H9 (cell line): ENCODE measurements around the gene PLCB1. TPM values are rescaled to one million over a fixed set of nuclear protein-coding genes. Genes with fewer than 3 reads are reported as not detected.

Source experiments
- DNase-seq: peaks from one replicate; pipeline ENCODE4 v3.0.0-alpha.2; 2017
- H2AFZ ChIP-seq: one replicate; pipeline ENCODE4 v1.6.1; 2013; ENCODE audit warnings: mild to moderate bottlenecking, low read length, control low read depth, moderate library complexity
- H2AK5ac ChIP-seq: 2 replicates; pipeline ENCODE4 v1.6.1; 2013; ENCODE audit warnings: low read length, control low read depth, mixed read lengths; ENCODE audit not compliant: insufficient read length
- H2BK120ac ChIP-seq: one replicate; pipeline ENCODE4 v1.6.1; 2013; ENCODE audit warnings: low read depth, mild to moderate bottlenecking, low read length, control low read depth, inconsistent platforms; ENCODE audit not compliant: poor library complexity, severe bottlenecking
- H2BK12ac ChIP-seq: 2 replicates; pipeline ENCODE4 v1.6.1; 2013; ENCODE audit warnings: low read length, control low read depth, mixed read lengths, low read depth; ENCODE audit not compliant: insufficient read length
- H2BK15ac ChIP-seq: 2 replicates; pipeline ENCODE4 v1.6.1; 2013; ENCODE audit warnings: low read depth, low read length, control low read depth
- H2BK20ac ChIP-seq: one replicate; pipeline ENCODE4 v1.6.1; 2013; ENCODE audit warnings: low read depth, mild to moderate bottlenecking, low read length, control low read depth, inconsistent platforms; ENCODE audit not compliant: poor library complexity, severe bottlenecking
- H2BK5ac ChIP-seq: 2 replicates; pipeline ENCODE4 v1.6.1; 2013; ENCODE audit warnings: low read length, control low read depth, mixed read lengths; ENCODE audit not compliant: insufficient read length
- H3K14ac ChIP-seq: 2 replicates; pipeline ENCODE4 v1.6.1; 2013; ENCODE audit warnings: low read length, control low read depth; ENCODE audit not compliant: insufficient read depth
- H3K18ac ChIP-seq: 2 replicates; pipeline ENCODE4 v1.6.1; 2013; ENCODE audit warnings: low read depth, mild to moderate bottlenecking, mixed read lengths, low read length, control low read depth; ENCODE audit not compliant: insufficient read length
- H3K23ac ChIP-seq: 2 replicates; pipeline ENCODE4 v1.6.1; 2013; ENCODE audit warnings: low read length, control low read depth, mixed read lengths, low read depth; ENCODE audit not compliant: insufficient read length
- H3K23me2 ChIP-seq: 2 replicates; pipeline ENCODE4 v1.6.1; 2013; ENCODE audit warnings: low read depth, mild to moderate bottlenecking, mixed read lengths, low read length, control low read depth; ENCODE audit not compliant: insufficient read length, poor library complexity, severe bottlenecking
- H3K27ac ChIP-seq: 2 replicates; pipeline ENCODE4 v1.5.1; 2013; ENCODE audit warnings: low read length, control low read depth, mixed read lengths, low read depth; ENCODE audit not compliant: insufficient read length
- H3K27me3 ChIP-seq: 2 replicates; pipeline ENCODE4 v1.6.1; 2013; ENCODE audit warnings: low read length, control low read depth, inconsistent platforms; ENCODE audit not compliant: insufficient read depth
- H3K4ac ChIP-seq: 2 replicates; pipeline ENCODE4 v1.6.1; 2013; ENCODE audit warnings: low read depth, mild to moderate bottlenecking, control low read depth, inconsistent platforms, low read length, moderate library complexity
- H3K4me1 ChIP-seq: 2 replicates; pipeline ENCODE4 v1.6.1; 2013; ENCODE audit warnings: low read length, control low read depth, inconsistent platforms; ENCODE audit not compliant: insufficient read depth
- H3K4me2 ChIP-seq: 2 replicates; pipeline ENCODE4 v1.6.1; 2013; ENCODE audit warnings: low read length, control low read depth, mixed read lengths; ENCODE audit not compliant: insufficient read length, insufficient read depth
- H3K56ac ChIP-seq: 2 replicates; pipeline ENCODE4 v1.6.1; 2013; ENCODE audit warnings: low read depth, mild to moderate bottlenecking, mixed read lengths, low read length, control low read depth; ENCODE audit not compliant: insufficient read length
- H3K79me1 ChIP-seq: 2 replicates; pipeline ENCODE4 v1.6.1; 2013; ENCODE audit warnings: low read depth, mild to moderate bottlenecking, moderate library complexity, low read length, control low read depth, inconsistent platforms; ENCODE audit not compliant: insufficient read depth, poor library complexity, severe bottlenecking
- H3K79me2 ChIP-seq: 2 replicates; pipeline ENCODE4 v1.6.1; 2013; ENCODE audit warnings: low read length, control low read depth, inconsistent platforms; ENCODE audit not compliant: insufficient read depth
- H3K9ac ChIP-seq: 2 replicates; pipeline ENCODE4 v1.6.1; 2013; ENCODE audit warnings: low read length, control low read depth, mixed read lengths; ENCODE audit not compliant: insufficient read length; ENCODE audit errors: extremely low read depth
- H3K9me3 ChIP-seq: one replicate; pipeline ENCODE4 v1.6.1; 2013; ENCODE audit warnings: low read depth, low read length, inconsistent platforms; ENCODE audit not compliant: control insufficient read depth
- H3T11ph ChIP-seq: one replicate; pipeline ENCODE4 v1.6.1; 2013; ENCODE audit warnings: mild to moderate bottlenecking, low read length, control low read depth, inconsistent platforms
- H4K20me1 ChIP-seq: one replicate; pipeline ENCODE4 v1.6.1; 2013; ENCODE audit not compliant: control insufficient read depth, insufficient read length, insufficient read depth
- H4K5ac ChIP-seq: 2 replicates; pipeline ENCODE4 v1.6.1; 2013; ENCODE audit warnings: low read depth, mild to moderate bottlenecking, mixed read lengths, low read length, control low read depth; ENCODE audit not compliant: insufficient read length
- H4K8ac ChIP-seq: replicated peaks from 2 replicates; pipeline ENCODE4 v1.6.1; 2013; ENCODE audit warnings: low read length, control low read depth, mixed read lengths, low read depth; ENCODE audit not compliant: insufficient read length
- H4K91ac ChIP-seq: 2 replicates; pipeline ENCODE4 v1.6.1; 2013; ENCODE audit warnings: low read depth, mild to moderate bottlenecking, moderate library complexity, mixed read lengths, low read length, control low read depth; ENCODE audit not compliant: insufficient read length
- H3K27ac Mint-ChIP-seq, 3 experiments: 2 replicates in 2 of 3; 3 replicates in 1 of 3; pipeline ENCODE4 v1.8.0; 2020 to 2021; ENCODE audit warnings: mixed read lengths in 3 of 3, mild to moderate bottlenecking in 1 of 3, moderate library complexity in 1 of 3
- H3K27me3 Mint-ChIP-seq: 2 replicates; pipeline ENCODE4 v1.8.0; 2021; ENCODE audit warnings: low read depth, mild to moderate bottlenecking, moderate library complexity, mixed read lengths
- H3K36me3 Mint-ChIP-seq, 3 experiments: 2 replicates in 2 of 3; 3 replicates in 1 of 3; pipeline ENCODE4 v1.8.0; 2020 to 2021; ENCODE audit warnings: low read depth in 3 of 3, mixed read lengths in 3 of 3; ENCODE audit not compliant: insufficient read depth in 1 of 3
- H3K4me1 Mint-ChIP-seq, 2 experiments: 2 replicates each; pipeline ENCODE4 v1.8.0; 2020; ENCODE audit warnings: mixed read lengths in 2 of 2
- H3K4me3 Mint-ChIP-seq, 2 experiments: 2 replicates in 1 of 2; 3 replicates in 1 of 2; pipeline ENCODE4 v1.8.0; 2020 to 2021; ENCODE audit warnings: mild to moderate bottlenecking in 2 of 2, mixed read lengths in 2 of 2, moderate library complexity in 1 of 2
- H3K9me3 Mint-ChIP-seq, 2 experiments: 2 replicates in 1 of 2; 3 replicates in 1 of 2; pipeline ENCODE4 v1.8.0; 2020; ENCODE audit warnings: mild to moderate bottlenecking in 2 of 2, mixed read lengths in 2 of 2, moderate library complexity in 1 of 2
- CTCF ChIP-seq: fragments of 200-600 bp; sonication (generic); conservative IDR thresholded peaks from 3 replicates; pipeline ENCODE4 v1.8.0; 2021; ENCODE audit warnings: antibody characterized with exemption, mild to moderate bottlenecking
- WGBS: extraction: QIAGEN DNeasy Blood & Tissue Kit; methylation state at CpG from one replicate; pipeline ENCODE4 v1.1.7; 2013; ENCODE audit warnings: missing lambda C conversion rate, low lambda C conversion rate, mixed read lengths; ENCODE audit not compliant: insufficient read length; ENCODE audit errors: extremely low coverage; 5-methylcytosine and 5-hydroxymethylcytosine counted together
- total RNA-seq: library from RNA; stranded (reverse); gene quantifications from 2 replicates; pipeline ENCODE4 v1.2.1, GENCODE V29; 2021

The PLCB1 gene
- total RNA-seq, 1 experiment from 2014 or later: 11.5 TPM

DNA sequence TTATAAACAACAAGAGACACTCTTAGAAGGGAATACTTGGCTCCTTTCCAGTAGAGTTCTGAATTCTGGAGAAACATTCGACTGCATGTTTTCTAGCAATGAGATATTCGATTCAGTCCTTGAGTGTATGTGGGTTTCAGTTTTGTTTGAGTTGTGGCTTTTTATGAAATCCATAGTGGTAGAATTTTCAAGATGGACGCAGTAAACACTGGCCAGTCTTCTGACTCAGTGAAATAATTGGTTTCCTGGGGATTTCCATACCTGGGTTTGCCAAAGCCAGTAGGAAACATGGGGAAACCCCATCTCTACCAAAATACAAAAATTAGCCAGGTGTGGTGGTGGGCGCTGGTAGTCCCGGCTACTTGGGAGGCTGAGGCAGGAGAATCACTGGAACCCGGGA lies 663.3 kb downstream of the PLCB1 start:
- H2BK120ac ChIP-seq: no peak overlapping the region
- H4K5ac ChIP-seq: no peak overlapping the region
- no CpG with 5 or more reads among the region's 6 CpGs for WGBS
- Mint-ChIP-seq H3K36me3 (peaks cover 0 to 4% (median 0%) of the 10 kb centered on the region in 3 experiments; a peak in 2 of 7 replicates), H3K27ac (no peak overlapping the region), H3K27me3 (peaks cover 20% of the 10 kb centered on the region), H3K4me3 (no peak overlapping the region), H3K9me3 (no peaks in the 10 kb centered on the region), H3K4me1 (peaks cover 13 to 18% of the 10 kb centered on the region in 2 experiments)
- no peaks in the 10 kb centered on the region for H3K9me3 ChIP-seq
- H2BK15ac ChIP-seq: no peak overlapping the region
- H3K9ac ChIP-seq: no peak overlapping the region
- no peak overlapping the region for H2BK12ac ChIP-seq
- H2BK20ac ChIP-seq: no peak overlapping the region
- no peak overlapping the region for H4K8ac ChIP-seq
- H3K23me2 ChIP-seq: no peaks in the 10 kb centered on the region
- H3K79me2 ChIP-seq: no peaks in the 10 kb centered on the region
- no peak overlapping the region for H3K18ac ChIP-seq
- H3K14ac ChIP-seq: no peak overlapping the region
- no peaks in the 10 kb centered on the region for H3K27me3 ChIP-seq
- no peak overlapping the region for H3K56ac ChIP-seq
- no peak for DNase-seq
- H3K79me1 ChIP-seq: no peaks in the 10 kb centered on the region
- TF ChIP-seq CTCF: no peak
- H4K20me1 ChIP-seq: no peaks in the 10 kb centered on the region
- no peak overlapping the region for H3K27ac ChIP-seq
- H3K23ac ChIP-seq: no peak overlapping the region
- H4K91ac ChIP-seq: no peak overlapping the region
- no peak overlapping the region for H3T11ph ChIP-seq
- H2BK5ac ChIP-seq: no peak overlapping the region
- H3K4me1 ChIP-seq: no peaks in the 10 kb centered on the region; the same call in 1 of the 2 replicates
- H2AK5ac ChIP-seq: no peak overlapping the region
- H3K4me2 ChIP-seq: no peak overlapping the region
- no peak overlapping the region for H2AFZ ChIP-seq
- H3K4ac ChIP-seq: no peak overlapping the region
